Hepatocyte (in vitro differentiated cells): ENCODE measurements around the gene LHFPL3.

Experiments used
- EZH2 ChIP-seq: fragments of 200-600 bp; sonication (generic); IDR thresholded peaks from 2 replicates; pipeline ENCODE4 v1.6.1; 2016; ENCODE audit warnings: antibody characterized with exemption, mild to moderate bottlenecking, borderline replicate concordance
- EZH2phosphoT487 ChIP-seq: fragments of 200-600 bp; sonication (generic); IDR thresholded peaks from one replicate; pipeline ENCODE4 v1.6.1; 2018; ENCODE audit warnings: antibody characterized with exemption, mild to moderate bottlenecking, low read depth, moderate library complexity; ENCODE audit not compliant: unreplicated experiment, severe bottlenecking
- TF ChIP-seq, protein P1 (sequence below): fragments of 200-600 bp; sonication (generic); IDR thresholded peaks from 2 replicates; pipeline ENCODE4 v1.5.1; 2016; ENCODE audit warnings: antibody characterized with exemption, mild to moderate bottlenecking; ENCODE audit not compliant: poor library complexity

DNA sequence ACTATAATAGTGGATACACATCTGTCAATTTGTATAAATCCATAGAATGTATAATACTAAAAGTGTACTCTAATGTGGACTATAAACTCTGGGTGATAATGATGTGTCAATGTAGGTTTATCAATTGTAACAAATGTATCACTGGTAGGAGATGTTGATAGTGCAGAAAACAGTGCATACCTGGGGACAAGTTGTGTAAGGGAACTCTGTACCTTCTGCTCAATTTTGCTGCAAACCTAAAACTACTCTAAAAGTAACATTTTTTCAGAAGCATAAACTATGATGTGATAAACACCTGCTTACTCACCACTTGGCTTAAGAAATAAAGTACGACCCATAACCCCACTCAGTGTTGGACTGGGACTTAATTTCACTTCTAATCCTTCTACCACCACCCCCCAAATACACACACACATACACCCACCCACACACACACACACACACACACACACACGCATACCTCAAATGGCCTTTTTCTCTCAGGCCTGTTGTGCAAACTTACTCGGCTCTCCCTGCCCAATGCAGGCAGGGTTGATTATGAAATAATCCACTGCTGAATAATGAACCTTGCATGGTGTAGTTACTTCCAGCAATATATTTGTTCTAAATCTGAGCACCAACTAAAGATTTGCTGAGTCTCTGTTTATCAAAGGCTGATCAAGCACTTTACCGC is 531.5 kb downstream of the LHFPL3 start:
- TF ChIP-seq, protein P1, sequence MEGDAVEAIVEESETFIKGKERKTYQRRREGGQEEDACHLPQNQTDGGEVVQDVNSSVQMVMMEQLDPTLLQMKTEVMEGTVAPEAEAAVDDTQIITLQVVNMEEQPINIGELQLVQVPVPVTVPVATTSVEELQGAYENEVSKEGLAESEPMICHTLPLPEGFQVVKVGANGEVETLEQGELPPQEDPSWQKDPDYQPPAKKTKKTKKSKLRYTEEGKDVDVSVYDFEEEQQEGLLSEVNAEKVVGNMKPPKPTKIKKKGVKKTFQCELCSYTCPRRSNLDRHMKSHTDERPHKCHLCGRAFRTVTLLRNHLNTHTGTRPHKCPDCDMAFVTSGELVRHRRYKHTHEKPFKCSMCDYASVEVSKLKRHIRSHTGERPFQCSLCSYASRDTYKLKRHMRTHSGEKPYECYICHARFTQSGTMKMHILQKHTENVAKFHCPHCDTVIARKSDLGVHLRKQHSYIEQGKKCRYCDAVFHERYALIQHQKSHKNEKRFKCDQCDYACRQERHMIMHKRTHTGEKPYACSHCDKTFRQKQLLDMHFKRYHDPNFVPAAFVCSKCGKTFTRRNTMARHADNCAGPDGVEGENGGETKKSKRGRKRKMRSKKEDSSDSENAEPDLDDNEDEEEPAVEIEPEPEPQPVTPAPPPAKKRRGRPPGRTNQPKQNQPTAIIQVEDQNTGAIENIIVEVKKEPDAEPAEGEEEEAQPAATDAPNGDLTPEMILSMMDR, result no peak
- no peak for TF ChIP-seq EZH2
- TF ChIP-seq EZH2phosphoT487, result no peak
